ENCODE data around the gene BSPH1.

Gene BSPH1

DNA sequence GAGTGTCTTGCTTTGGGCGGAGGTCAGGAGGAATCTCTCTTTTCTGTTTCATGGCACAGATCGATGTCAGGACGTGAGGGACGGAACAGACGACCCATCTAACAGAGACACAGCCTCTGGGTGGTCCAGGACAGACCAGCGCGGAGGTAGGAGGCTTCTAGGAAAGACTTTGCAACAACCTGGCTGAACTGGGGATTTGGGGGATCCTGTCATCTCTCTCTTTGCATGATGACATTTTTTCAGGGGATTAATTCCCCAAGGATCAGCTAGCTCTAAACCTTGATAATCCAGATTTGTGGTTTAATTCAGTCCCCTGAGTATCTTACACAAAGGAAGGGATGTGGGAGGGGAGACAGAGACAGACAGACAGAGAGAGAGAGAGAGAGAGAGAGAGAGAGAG, 37.5 kb upstream of the BSPH1 start:
- H3K4me2 ChIP-seq (ENCODE audit: insufficient read depth, low read length): no peak overlapping the region
- no peak for ATAC-seq (ENCODE audit: insufficient read depth, low read depth)
- H3K4me3 ChIP-seq (ENCODE audit: low read depth in 1 of 2, low read length in 2 of 2): no peak overlapping the region
- no peak overlapping the region for H3K9ac ChIP-seq (ENCODE audit: low read depth, low read length)
- no peaks in the 10 kb centered on the region for H3K79me2 ChIP-seq (ENCODE audit: insufficient read depth, low read length)
- TF ChIP-seq CTCF (IDR thresholded peaks at IDR 0.05; ENCODE audit: borderline replicate concordance, extremely low read depth, low read length, poor library complexity, severe bottlenecking) (no peak), EZH2 (IDR thresholded peaks at IDR 0.05; ENCODE audit: borderline replicate concordance, low read depth, low read length, severe bottlenecking) (no peak)
- H2AFZ ChIP-seq (ENCODE audit: low read depth, low read length): no peak overlapping the region
- H3K36me3 ChIP-seq (ENCODE audit: insufficient read depth, low read length): no peaks in the 10 kb centered on the region
- H3K27me3 ChIP-seq (ENCODE audit: insufficient read depth, low read length, poor library complexity): peaks cover 9% of the 10 kb centered on the region
- H3K9me3 ChIP-seq (ENCODE audit: insufficient read depth, low read length, severe bottlenecking): no peaks in the 10 kb centered on the region
- no peak overlapping the region for H3K27ac ChIP-seq (ENCODE audit: low read length)
- no peak for DNase-seq
- no peaks in the 10 kb centered on the region for H4K20me1 ChIP-seq (ENCODE audit: insufficient read depth, low read length)
- H3K4me1 ChIP-seq (ENCODE audit: insufficient read depth, low read length): no peaks in the 10 kb centered on the region

DNA sequence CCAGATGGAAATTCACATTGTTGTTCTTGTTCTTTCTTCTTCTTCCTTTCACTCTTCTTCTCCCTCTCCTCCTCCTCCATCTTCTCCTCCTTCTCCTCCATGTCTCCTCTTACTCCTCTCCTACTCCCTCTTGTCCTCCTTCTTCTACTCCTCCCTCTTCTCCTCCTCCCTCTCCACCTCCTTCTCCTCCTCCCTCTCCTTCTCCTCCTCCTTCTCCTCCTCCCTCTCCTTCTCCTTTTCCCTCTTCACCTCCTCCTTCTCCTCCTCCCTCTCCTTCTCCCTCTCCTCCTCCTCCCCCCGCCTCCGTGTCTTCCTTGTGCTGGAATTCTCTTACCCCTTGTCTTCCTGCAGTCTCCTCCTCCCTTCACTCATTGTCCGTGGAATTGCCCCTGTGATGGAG, 33.5 kb upstream of the BSPH1 start:
- Histone ChIP-seq H3K9ac (ENCODE audit: low read depth, low read length) (no peak overlapping the region), H3K27me3 (ENCODE audit: insufficient read depth, low read length, poor library complexity) (peaks cover 16% of the 10 kb centered on the region), H4K20me1 (ENCODE audit: insufficient read depth, low read length) (no peaks in the 10 kb centered on the region), H2AFZ (ENCODE audit: low read depth, low read length) (no peak overlapping the region), H3K4me1 (ENCODE audit: insufficient read depth, low read length) (no peaks in the 10 kb centered on the region), H3K4me3 (ENCODE audit: low read depth in 1 of 2, low read length in 2 of 2) (no peak overlapping the region), H3K9me3 (ENCODE audit: insufficient read depth, low read length, severe bottlenecking) (no peaks in the 10 kb centered on the region), H3K4me2 (ENCODE audit: insufficient read depth, low read length) (no peak overlapping the region), H3K36me3 (ENCODE audit: insufficient read depth, low read length) (no peaks in the 10 kb centered on the region), H3K27ac (ENCODE audit: low read length) (no peak overlapping the region), H3K79me2 (ENCODE audit: insufficient read depth, low read length) (no peaks in the 10 kb centered on the region)
- TF ChIP-seq EZH2 (IDR thresholded peaks at IDR 0.05; ENCODE audit: borderline replicate concordance, low read depth, low read length, severe bottlenecking) (no peak), CTCF (IDR thresholded peaks at IDR 0.05; ENCODE audit: borderline replicate concordance, extremely low read depth, low read length, poor library complexity, severe bottlenecking) (no peak)
- ATAC-seq (ENCODE audit: insufficient read depth, low read depth) (no peak), DNase-seq (no peak)

GRCh38 chr19:48023518-48023917, 31.5 kb upstream of the BSPH1 start:
- Histone ChIP-seq H3K9me3 (ENCODE audit: insufficient read depth, low read length, severe bottlenecking) (no peaks in the 10 kb centered on the region), H2AFZ (ENCODE audit: low read depth, low read length) (no peak overlapping the region), H3K79me2 (ENCODE audit: insufficient read depth, low read length) (no peaks in the 10 kb centered on the region), H3K4me2 (ENCODE audit: insufficient read depth, low read length) (no peak overlapping the region), H4K20me1 (ENCODE audit: insufficient read depth, low read length) (no peaks in the 10 kb centered on the region), H3K4me1 (ENCODE audit: insufficient read depth, low read length) (no peaks in the 10 kb centered on the region), H3K9ac (ENCODE audit: low read depth, low read length) (no peak overlapping the region), H3K27ac (ENCODE audit: low read length) (no peak overlapping the region), H3K27me3 (ENCODE audit: insufficient read depth, low read length, poor library complexity) (peaks cover 18% of the 10 kb centered on the region), H3K4me3 (ENCODE audit: low read depth in 1 of 2, low read length in 2 of 2) (no peak overlapping the region), H3K36me3 (ENCODE audit: insufficient read depth, low read length) (no peaks in the 10 kb centered on the region)
- no peak for ATAC-seq (ENCODE audit: insufficient read depth, low read depth)
- DNase-seq: no peak
- TF ChIP-seq EZH2 (IDR thresholded peaks at IDR 0.05; ENCODE audit: borderline replicate concordance, low read depth, low read length, severe bottlenecking): no peak
- TF ChIP-seq CTCF (IDR thresholded peaks at IDR 0.05; ENCODE audit: borderline replicate concordance, extremely low read depth, low read length, poor library complexity, severe bottlenecking): no peak

DNA sequence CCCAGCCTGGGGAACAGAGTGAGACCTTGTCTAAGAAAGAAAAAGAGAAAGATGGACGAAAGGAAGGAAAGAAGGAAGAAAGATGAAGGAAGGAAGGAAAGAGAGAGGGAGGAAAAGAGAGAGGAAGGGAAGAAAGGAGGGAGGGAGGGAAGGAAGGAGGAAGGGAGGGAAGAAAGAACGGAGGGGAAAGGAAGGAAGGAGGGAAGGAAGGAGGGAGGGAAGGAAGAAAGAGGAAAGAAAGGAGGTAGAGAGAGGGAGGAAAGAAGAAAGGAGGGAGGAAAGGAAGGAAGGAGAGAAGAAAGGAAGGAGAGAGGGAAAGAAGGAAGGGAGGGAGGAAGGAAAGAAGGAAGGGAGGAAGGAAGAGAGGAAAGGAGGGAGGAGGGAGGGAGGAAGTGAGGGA, 31.0 kb upstream of the BSPH1 start:
- no peaks in the 10 kb centered on the region for H4K20me1 ChIP-seq (ENCODE audit: insufficient read depth, low read length)
- H2AFZ ChIP-seq (ENCODE audit: low read depth, low read length): no peak overlapping the region
- peaks cover 18% of the 10 kb centered on the region for H3K27me3 ChIP-seq (ENCODE audit: insufficient read depth, low read length, poor library complexity)
- ATAC-seq (ENCODE audit: insufficient read depth, low read depth) (no peak), DNase-seq (no peak)
- H3K36me3 ChIP-seq (ENCODE audit: insufficient read depth, low read length): no peaks in the 10 kb centered on the region
- H3K4me3 ChIP-seq (ENCODE audit: low read depth in 1 of 2, low read length in 2 of 2): no peak overlapping the region
- no peak overlapping the region for H3K27ac ChIP-seq (ENCODE audit: low read length)
- H3K4me2 ChIP-seq (ENCODE audit: insufficient read depth, low read length): no peak overlapping the region
- H3K9me3 ChIP-seq (ENCODE audit: insufficient read depth, low read length, severe bottlenecking): no peaks in the 10 kb centered on the region
- no peak overlapping the region for H3K9ac ChIP-seq (ENCODE audit: low read depth, low read length)
- no peak for TF ChIP-seq EZH2 (IDR thresholded peaks at IDR 0.05; ENCODE audit: borderline replicate concordance, low read depth, low read length, severe bottlenecking)
- TF ChIP-seq CTCF (IDR thresholded peaks at IDR 0.05; ENCODE audit: borderline replicate concordance, extremely low read depth, low read length, poor library complexity, severe bottlenecking): no peak
- H3K4me1 ChIP-seq (ENCODE audit: insufficient read depth, low read length): no peaks in the 10 kb centered on the region
- no peaks in the 10 kb centered on the region for H3K79me2 ChIP-seq (ENCODE audit: insufficient read depth, low read length)

Measured in DND-41 (cell line).